Stimulated activated CD8-positive, alpha-beta memory T cell treated with anti-CD3 and anti-CD28 coated beads, Interleukin-15, amount 100 ng/mL, for 48 hours (primary cell): ENCODE results near the gene SYTL1.

Source experiments
- DNase-seq, 2 donors: peaks; one replicate each; pipeline ENCODE4 v3.0.0-alpha.2; 2020; ENCODE audit warnings: low read depth in 2 of 2

SYTL1 gene

GRCh38 chr1:27318596-27318995 lies 23.2 kb upstream of the SYTL1 start:
- DNase-seq, result no peak

GRCh38 chr1:27321813-27322568 lies 19.8 kb upstream of the SYTL1 start, which contains the start of gene TMEM222:
TSS of gene TMEM222 (plus strand) at chr1:27322163. CDS start at chr1:27322198, 35 bp downstream.
- DNase-seq, result peak; percentile 96 to 97

GRCh38 chr1:27322569-27323240 lies 19.1 kb upstream of the SYTL1 start:
- no peak for DNase-seq

- no peak for DNase-seq
Measured at GRCh38 chr1:27325286-27325685, 16.5 kb upstream of the SYTL1 start.

- DNase-seq, result no peak
Measured at GRCh38 chr1:27327964-27328363, 13.9 kb upstream of the SYTL1 start.

GRCh38 chr1:27330786-27331185 lies 11.0 kb upstream of the SYTL1 start:
- no peak for DNase-seq

- no peak for DNase-seq
Measured at GRCh38 chr1:27331426-27331825, 10.4 kb upstream of the SYTL1 start.

GRCh38 chr1:27331922-27332321 lies 9.9 kb upstream of the SYTL1 start:
- DNase-seq, result no peak

GRCh38 chr1:27332536-27333281 lies 9.1 kb upstream of the SYTL1 start:
- peak; percentile 23 to 24 for DNase-seq

GRCh38 chr1:27333717-27334279 lies 8.0 kb upstream of the SYTL1 start:
- no peak for DNase-seq

GRCh38 chr1:27335506-27336422 lies 6.1 kb upstream of the SYTL1 start:
- no peak for DNase-seq

- no peak for DNase-seq
Measured at GRCh38 chr1:27336756-27337155, 5.1 kb upstream of the SYTL1 start.

GRCh38 chr1:27338751-27339150 lies 3.1 kb upstream of the SYTL1 start:
- no peak for DNase-seq

GRCh38 chr1:27339213-27339612 lies 2.6 kb upstream of the SYTL1 start:
- DNase-seq, result no peak

GRCh38 chr1:27342391-27342777 lies 562 bp downstream of the SYTL1 start:
- DNase-seq, result no peak

GRCh38 chr1:27342778-27343638 lies 1.2 kb downstream of the SYTL1 start:
- DNase-seq, result peak in 1 of 2 donors; percentile 43

GRCh38 chr1:27343639-27344025 lies 1.8 kb downstream of the SYTL1 start:
- DNase-seq, result no peak

- DNase-seq, result no peak
Measured at GRCh38 chr1:27345272-27345671, 3.5 kb downstream of the SYTL1 start.

- no peak for DNase-seq
Measured at GRCh38 chr1:27346357-27346756, 4.5 kb downstream of the SYTL1 start.

- no peak for DNase-seq
Measured at GRCh38 chr1:27346991-27347624, 5.3 kb downstream of the SYTL1 start.
